ENCODE data around the gene MSH6. TPM values are rescaled to one million over a fixed set of nuclear protein-coding genes. Genes with fewer than 3 reads are reported as not detected.

Gene MSH6
- total RNA-seq, 4 donors from 2014 or later, result 9.4 to 26.6 (median 16.3) TPM

DNA sequence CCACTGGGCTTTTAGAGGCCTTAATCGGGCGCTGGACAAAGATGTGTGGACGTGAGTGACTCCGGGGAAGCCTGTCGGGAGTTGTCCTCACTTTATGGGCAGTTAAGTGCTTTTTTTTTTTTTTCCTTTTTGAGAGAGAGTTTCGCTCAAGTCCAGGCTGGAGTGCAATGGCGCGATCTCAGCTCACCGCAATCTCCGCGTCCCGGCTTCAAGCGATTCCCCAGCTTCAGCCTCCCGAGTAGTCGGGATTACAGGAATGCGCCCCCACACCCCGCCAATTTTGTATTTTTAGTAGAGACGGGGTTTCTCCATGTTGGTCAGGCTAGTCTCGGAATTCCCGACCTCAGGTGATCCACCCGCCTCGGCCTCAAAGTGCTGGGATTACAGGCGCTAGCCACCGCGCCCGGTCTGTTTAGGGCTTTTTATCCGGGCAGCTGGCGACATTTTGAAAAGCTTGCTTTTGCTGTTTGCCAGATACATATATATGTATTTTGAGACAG lies 1.5 kb downstream of the MSH6 start:
- in situ Hi-C loops (cut with MboI; ENCODE audit: low sequenced_read_pairs in 4 of 4) (loop anchor here in 1 of 4 donors (10.0 kb wide), 2 partner anchors 110 to 650 kb away; no protein-coding TSS in a partner anchor), intact Hi-C loops (cut with DNase I; ENCODE audit: low total_unique reads) (no loop called here)
- Histone ChIP-seq H3K27me3 (no peaks in the 10 kb centered on the region), H3K4me3 (peak overlapping the region; percentile 93 to 100 (median 98)), H3K36me3 (no peaks in the 10 kb centered on the region), H3K9me3 (no peaks in the 10 kb centered on the region), H3K4me1 (peaks cover 8 to 15% of the 10 kb centered on the region in 2 donors), H3K27ac (peak overlapping the region in 1 of 4 donors; percentile 82)
- ATAC-seq, result no peak
- no peak for DNase-seq
- TF ChIP-seq POLR2A (IDR thresholded peaks at IDR 0.05), result no peak
- no peak for TF ChIP-seq CTCF (IDR thresholded peaks at IDR 0.05 in 4 of 5, conservative IDR thresholded peaks at IDR 0.05 in 1 of 5)

- in situ Hi-C loops (cut with MboI; ENCODE audit: low sequenced_read_pairs in 4 of 4) (loop anchor here in 1 of 4 donors (10.0 kb wide), 2 partner anchors 109 to 649 kb away; no protein-coding TSS in a partner anchor), intact Hi-C loops (cut with DNase I; ENCODE audit: low total_unique reads) (no loop called here)
- Histone ChIP-seq H3K4me3 (no peak overlapping the region), H3K27me3 (no peaks in the 10 kb centered on the region), H3K27ac (no peak overlapping the region), H3K4me1 (peaks cover 8 to 15% of the 10 kb centered on the region in 2 donors), H3K36me3 (no peaks in the 10 kb centered on the region), H3K9me3 (no peaks in the 10 kb centered on the region)
- no peak for DNase-seq
- no peak for TF ChIP-seq POLR2A (IDR thresholded peaks at IDR 0.05)
- no peak for TF ChIP-seq CTCF (IDR thresholded peaks at IDR 0.05 in 4 of 5, conservative IDR thresholded peaks at IDR 0.05 in 1 of 5)
- no peak for ATAC-seq
Measured at GRCh38 chr2:47785986-47786385, 3.0 kb downstream of the MSH6 start.

- TF ChIP-seq CTCF (IDR thresholded peaks at IDR 0.05 in 4 of 5, conservative IDR thresholded peaks at IDR 0.05 in 1 of 5) (no peak), POLR2A (IDR thresholded peaks at IDR 0.05) (no peak)
- Histone ChIP-seq H3K27ac (no peak overlapping the region), H3K9me3 (no peaks in the 10 kb centered on the region), H3K4me1 (no peaks in the 10 kb centered on the region), H3K36me3 (peaks cover 0 to 38% of the 10 kb centered on the region in 2 donors), H3K4me3 (no peak overlapping the region), H3K27me3 (no peaks in the 10 kb centered on the region)
- DNase-seq, result no peak
- intact Hi-C loops (cut with DNase I; ENCODE audit: low total_unique reads), result no loop called here
- no peak for ATAC-seq
- in situ Hi-C loops (cut with MboI; ENCODE audit: low sequenced_read_pairs in 4 of 4), result no loop called here
Measured at GRCh38 chr2:47796090-47796697, 13.2 kb downstream of the MSH6 start.

- Histone ChIP-seq H3K4me3 (no peak overlapping the region), H3K36me3 (peaks cover 0 to 60% of the 10 kb centered on the region in 2 donors), H3K27ac (no peak overlapping the region), H3K9me3 (peaks cover 0 to 3% (median 0%) of the 10 kb centered on the region in 3 donors), H3K27me3 (no peaks in the 10 kb centered on the region), H3K4me1 (no peaks in the 10 kb centered on the region)
- intact Hi-C loops (cut with DNase I; ENCODE audit: low total_unique reads) (no loop called here), in situ Hi-C loops (cut with MboI; ENCODE audit: low sequenced_read_pairs in 4 of 4) (no loop called here)
- ATAC-seq, result no peak
- DNase-seq, result no peak
- TF ChIP-seq CTCF (IDR thresholded peaks at IDR 0.05 in 4 of 5, conservative IDR thresholded peaks at IDR 0.05 in 1 of 5) (no peak), POLR2A (IDR thresholded peaks at IDR 0.05) (no peak)
Measured at GRCh38 chr2:47798631-47799030, 15.7 kb downstream of the MSH6 start.

Measured in gastrocnemius medialis (tissue), 4 donors.